Measurements from ENCODE around the gene NPHS1. TPM values are rescaled to one million over a fixed set of nuclear protein-coding genes. Genes with fewer than 3 reads are reported as not detected.

Gene NPHS1
- total and polyA plus RNA-seq, 9 of the 15 experiments (the other 6 are each of a cell fraction or from before 2014, with no cell fraction given) = 0.01 to 0.28 (median 0.14) TPM; not detected in 5

GRCh38 chr19:35777961-35778360 is 74.3 kb downstream of the NPHS1 start (continued):
- TF ChIP-seq HCFC1 (IDR thresholded peaks at IDR 0.05; ENCODE audit: low read depth, low read length) = no peak

DNA sequence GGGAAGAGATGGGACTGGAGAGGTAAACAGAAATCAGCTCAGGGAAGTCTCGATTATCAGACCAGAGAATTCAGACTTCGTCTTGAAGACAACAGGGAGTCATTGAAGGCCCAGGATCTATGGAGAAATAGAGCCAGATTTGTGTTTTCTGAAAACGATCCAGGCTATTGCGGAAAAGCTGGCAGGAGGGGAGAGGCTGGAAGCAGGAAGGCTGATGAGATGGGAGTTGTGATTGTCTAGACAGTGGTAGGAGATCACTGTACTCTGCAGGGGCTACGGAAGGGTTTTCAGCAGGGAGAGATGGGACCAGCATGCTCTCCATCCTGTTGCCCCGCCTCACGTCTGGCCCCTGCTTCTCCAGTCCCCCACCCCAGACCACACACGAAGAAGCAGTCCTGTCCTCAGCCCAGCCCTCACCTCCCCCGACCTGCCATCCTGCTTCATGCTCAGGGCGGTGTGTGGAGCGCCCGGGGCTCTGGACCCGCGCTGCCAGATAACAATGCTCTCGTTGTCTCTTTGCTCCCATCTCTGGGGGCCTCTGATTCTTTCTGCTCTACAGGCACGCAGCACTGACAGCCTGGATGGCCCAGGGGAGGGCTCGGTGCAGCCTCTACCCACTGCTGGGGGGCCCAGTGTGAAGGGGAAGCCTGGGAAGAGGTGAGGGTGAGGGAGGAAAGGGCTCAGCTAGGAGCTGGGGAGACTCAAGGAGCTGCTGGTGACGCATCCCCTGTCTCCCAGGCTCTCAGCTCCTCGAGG is 75.0 kb downstream of the NPHS1 start:
- no peak for FAIRE-seq
- Histone ChIP-seq H3K4me1 (replicated peaks in 1 of 2; ENCODE audit: control insufficient read depth in 2 of 2, insufficient read depth in 2 of 2, low read length in 2 of 2) (peaks cover 10 to 38% of the 10 kb centered on the region in 2 experiments), H3K27ac (ENCODE audit: extremely low read depth, low read depth, low read length) (no peak overlapping the region), H3K4me3 (no peak overlapping the region), H3K4me2 (ENCODE audit: insufficient read depth, low read length) (no peak overlapping the region), H3K9ac (ENCODE audit: insufficient read depth in 1 of 2, low read depth in 2 of 2, low read length in 2 of 2) (peak overlapping the region in 1 of 2 experiments; percentile 65; a peak in 2 of 4 replicates), H3K9me3 (replicated peaks; ENCODE audit: control insufficient read depth, insufficient read depth, low read depth, low read length) (no peaks in the 10 kb centered on the region), H3K36me3 (ENCODE audit: control insufficient read depth, insufficient read depth, low read length) (peaks cover 20% of the 10 kb centered on the region; the same call in 2 of the 3 replicates), H3K79me2 (ENCODE audit: control insufficient read depth, insufficient read depth, low read length) (peaks cover 5% of the 10 kb centered on the region; the same call in 1 of the 3 replicates), H4K20me1 (replicated peaks; ENCODE audit: control insufficient read depth, insufficient read depth, low read length) (no peaks in the 10 kb centered on the region; the same call in 1 of the 2 replicates), H3K27me3 (ENCODE audit: control insufficient read depth in 2 of 2, insufficient read depth in 2 of 2, low read length in 2 of 2) (no peaks in the 10 kb centered on the region), H2AFZ (ENCODE audit: low read depth, low read length) (no peak overlapping the region), H3K9me1 (ENCODE audit: control insufficient read depth, insufficient read depth, low read length) (peaks cover 3% of the 10 kb centered on the region)
- intact Hi-C loops (cut with micrococcal nuclease) = no loop called here
- no TSS peak for BruUV-seq (replicated peaks)
- ChIA-PET CTCF (ENCODE audit: low intra/inter-chr PET ratio) (no interaction called here), POLR2A (interaction anchor here (0.9 kb wide), 1 partner anchor 12 kb away, joined by 3 read pairs; no protein-coding TSS in a partner anchor)
- no peak for DNase-seq (ENCODE audit: extremely low read depth in 1 of 4, low spot score in 3 of 4)
- ATAC-seq = no peak
- in situ Hi-C loops (cut with MboI) = no loop called here
- WGBS (ENCODE audit: insufficient coverage, low coverage, missing lambda C conversion rate) = 63% methylated on average over 15 of the region's 19 CpGs
- no peak for TF ChIP-seq SIX5 (IDR thresholded peaks at IDR 0.05; ENCODE audit: borderline replicate concordance in 1 of 2, insufficient read depth in 1 of 2, low read depth in 1 of 2, low read length in 2 of 2)
- no peak for TF ChIP-seq SREBF2 (CRISPR knock-in tag; IDR thresholded peaks at IDR 0.05)
- TF ChIP-seq ZNF518B (CRISPR knock-in tag; IDR thresholded peaks at IDR 0.05) = no peak
- TF ChIP-seq MTA2 (IDR thresholded peaks at IDR 0.05; ENCODE audit: low read depth) = no peak
- TF ChIP-seq DACH1 (IDR thresholded peaks at IDR 0.05; ENCODE audit: partially characterized antibody) = no peak
- no peak for TF ChIP-seq ZNF217 (CRISPR knock-in tag; IDR thresholded peaks at IDR 0.05)
- TF ChIP-seq ZNF431 (CRISPR knock-in tag; IDR thresholded peaks at IDR 0.05) = no peak
- no peak for TF ChIP-seq ZNF707 (CRISPR knock-in tag; conservative IDR thresholded peaks at IDR 0.05)
- TF ChIP-seq ZBTB26 (CRISPR knock-in tag; IDR thresholded peaks at IDR 0.05) = no peak
- TF ChIP-seq NFATC3 (IDR thresholded peaks at IDR 0.05) = no peak
- TF ChIP-seq XRCC5 (IDR thresholded peaks at IDR 0.05; ENCODE audit: low read depth, low read length) = no peak
- no peak for TF ChIP-seq ELF2 (CRISPR knock-in tag; IDR thresholded peaks at IDR 0.05)

Data from K562 (cell line).